Suprapubic skin (tissue), 4 donors: ENCODE data around the gene GMDS.

Experiments used
- POLR2A ChIP-seq, 2 donors: fragments of 450-650 bp; IDR thresholded peaks; one replicate each; pipeline ENCODE4 v1.6.1; 2017; ENCODE audit warnings: antibody characterized with exemption in 2 of 2, mild to moderate bottlenecking in 2 of 2, moderate library complexity in 2 of 2
- POLR2AphosphoS5 ChIP-seq, 3 donors: sonication (generic); formaldehyde crosslinking; IDR thresholded peaks; one replicate each; pipeline ENCODE4 v1.6.1; 2017; ENCODE audit warnings: antibody characterized with exemption in 3 of 3
- TF ChIP-seq, protein P1 (sequence below), 2 donors: fragments of 200-600 bp in 1 of 2; fragments of 450-650 bp in 1 of 2; sonication (generic) in 1 of 2; IDR thresholded peaks; one replicate each; pipeline ENCODE4 v1.5.1; 2016 to 2019; ENCODE audit warnings: antibody characterized with exemption in 2 of 2, mild to moderate bottlenecking in 1 of 2, moderate library complexity in 1 of 2

DNA sequence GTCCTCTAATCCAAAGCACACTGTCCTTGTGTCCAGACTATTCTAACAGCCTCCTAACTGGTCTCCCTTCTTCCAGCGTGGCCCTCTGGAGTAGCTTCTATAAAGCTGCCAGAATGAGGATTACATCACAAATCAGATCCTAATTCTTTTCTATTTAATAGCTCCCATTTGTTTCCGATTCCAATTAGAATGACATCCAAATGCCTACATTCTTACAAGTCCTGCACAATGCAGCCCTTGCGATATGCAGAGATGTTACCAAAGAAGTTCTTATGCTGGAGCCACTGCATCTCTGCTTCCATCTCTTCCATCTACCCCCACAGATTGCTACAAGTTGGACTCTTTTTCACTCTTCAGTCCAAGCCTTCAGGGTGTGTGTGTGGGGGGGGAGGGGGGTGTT, 40.0 kb downstream of the GMDS start:
- TF ChIP-seq POLR2A (IDR thresholded peaks at IDR 0.05): no peak
- TF ChIP-seq, protein P1, sequence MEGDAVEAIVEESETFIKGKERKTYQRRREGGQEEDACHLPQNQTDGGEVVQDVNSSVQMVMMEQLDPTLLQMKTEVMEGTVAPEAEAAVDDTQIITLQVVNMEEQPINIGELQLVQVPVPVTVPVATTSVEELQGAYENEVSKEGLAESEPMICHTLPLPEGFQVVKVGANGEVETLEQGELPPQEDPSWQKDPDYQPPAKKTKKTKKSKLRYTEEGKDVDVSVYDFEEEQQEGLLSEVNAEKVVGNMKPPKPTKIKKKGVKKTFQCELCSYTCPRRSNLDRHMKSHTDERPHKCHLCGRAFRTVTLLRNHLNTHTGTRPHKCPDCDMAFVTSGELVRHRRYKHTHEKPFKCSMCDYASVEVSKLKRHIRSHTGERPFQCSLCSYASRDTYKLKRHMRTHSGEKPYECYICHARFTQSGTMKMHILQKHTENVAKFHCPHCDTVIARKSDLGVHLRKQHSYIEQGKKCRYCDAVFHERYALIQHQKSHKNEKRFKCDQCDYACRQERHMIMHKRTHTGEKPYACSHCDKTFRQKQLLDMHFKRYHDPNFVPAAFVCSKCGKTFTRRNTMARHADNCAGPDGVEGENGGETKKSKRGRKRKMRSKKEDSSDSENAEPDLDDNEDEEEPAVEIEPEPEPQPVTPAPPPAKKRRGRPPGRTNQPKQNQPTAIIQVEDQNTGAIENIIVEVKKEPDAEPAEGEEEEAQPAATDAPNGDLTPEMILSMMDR (IDR thresholded peaks at IDR 0.05): no peak
- no peak for TF ChIP-seq POLR2AphosphoS5 (IDR thresholded peaks at IDR 0.05)
